Thyroid gland (tissue), 4 donors: ENCODE results near the gene HYAL1. TPM values are rescaled to one million over a fixed set of nuclear protein-coding genes. Genes with fewer than 3 reads are reported as not detected.

Experiments used
- DNase-seq, 2 donors: peaks; one replicate each; pipeline ENCODE4 v3.0.0-alpha.2; 2019
- H3K27ac ChIP-seq, 3 donors: fragments of 200-600 bp; sonication (generic); 1 replicate in 2 of 3; 2 replicates in 1 of 3; pipeline ENCODE4 v1.5.1; 2016 to 2019; ENCODE audit warnings: mild to moderate bottlenecking in 1 of 3, moderate library complexity in 1 of 3
- H3K27me3 ChIP-seq: fragments of 200-600 bp; sonication (generic); one replicate; pipeline ENCODE4 v1.5.1; 2019
- H3K36me3 ChIP-seq, 2 donors: fragments of 200-600 bp; sonication (generic); one replicate each; pipeline ENCODE4 v1.5.1; 2016 to 2019
- H3K4me1 ChIP-seq, 2 donors: fragments of 200-600 bp; sonication (generic); one replicate each; pipeline ENCODE4 v1.5.1; 2017 to 2019
- H3K4me3 ChIP-seq, 3 donors: fragments of 200-600 bp; sonication (generic); replicated peaks in 1 of 3; 1 replicate in 2 of 3; 2 replicates in 1 of 3; pipeline ENCODE4 v1.5.1; 2016; ENCODE audit warnings: mild to moderate bottlenecking in 1 of 3
- H3K9me3 ChIP-seq: fragments of 200-600 bp; sonication (generic); one replicate; pipeline ENCODE4 v1.5.1; 2017
- CTCF ChIP-seq, 6 experiments: fragments of 200-600 bp in 3 of 6; fragments of 450-650 bp in 3 of 6; sonication (generic) in 3 of 6; IDR thresholded peaks; one replicate each; pipeline ENCODE4 v1.5.1; 2016 to 2019; ENCODE audit warnings: antibody characterized with exemption in 6 of 6, mild to moderate bottlenecking in 2 of 6, inconsistent platforms in 1 of 6, moderate library complexity in 1 of 6
- POLR2A ChIP-seq, 2 donors: fragments of 450-650 bp; IDR thresholded peaks; one replicate each; pipeline ENCODE4 v1.6.1; 2017; ENCODE audit warnings: antibody characterized with exemption in 2 of 2, mild to moderate bottlenecking in 2 of 2, moderate library complexity in 1 of 2
- WGBS, 2 donors: methylation state at CpG; one replicate each; pipeline ENCODE4 v1.1.5; 2017; 5-methylcytosine and 5-hydroxymethylcytosine counted together
- intact Hi-C: fragments of 100-400 bp; cut with DNase I; formaldehyde crosslinking; loops from one replicate; pipeline ENCODE4 v1.15.1; 2023
- total RNA-seq, 4 donors: library from RNA; depleted of rRNA; stranded (reverse); fragments of >200 nt; gene quantifications; one replicate each; pipeline ENCODE4 v1.2.3, GENCODE V29; 2016

Gene HYAL1
- total RNA-seq, 4 donors from 2014 or later, result 5.8 to 13.8 (median 9.7) TPM

GRCh38 chr3:50256978-50257890 lies 46.1 kb downstream of the HYAL1 start:
- 90 to 94% methylated on average over 19 to 20 of the region's 20 CpGs for WGBS, 2 donors
- H3K4me1 ChIP-seq, result peaks cover 20 to 41% of the 10 kb centered on the region in 2 donors
- no peaks in the 10 kb centered on the region for H3K9me3 ChIP-seq
- TF ChIP-seq POLR2A (IDR thresholded peaks at IDR 0.05) (no peak), CTCF (IDR thresholded peaks at IDR 0.05) (peak in 4 of 6 experiments; percentile 18 to 49 (median 34))
- peak overlapping the region in 1 of 3 donors; percentile 99 for H3K27ac ChIP-seq
- no peak overlapping the region for H3K4me3 ChIP-seq
- H3K36me3 ChIP-seq, result peaks cover 34 to 42% of the 10 kb centered on the region in 2 donors
- DNase-seq, result peak in 1 of 2 donors; percentile 36
- no peaks in the 10 kb centered on the region for H3K27me3 ChIP-seq
- intact Hi-C loops, result no loop called here

DNA sequence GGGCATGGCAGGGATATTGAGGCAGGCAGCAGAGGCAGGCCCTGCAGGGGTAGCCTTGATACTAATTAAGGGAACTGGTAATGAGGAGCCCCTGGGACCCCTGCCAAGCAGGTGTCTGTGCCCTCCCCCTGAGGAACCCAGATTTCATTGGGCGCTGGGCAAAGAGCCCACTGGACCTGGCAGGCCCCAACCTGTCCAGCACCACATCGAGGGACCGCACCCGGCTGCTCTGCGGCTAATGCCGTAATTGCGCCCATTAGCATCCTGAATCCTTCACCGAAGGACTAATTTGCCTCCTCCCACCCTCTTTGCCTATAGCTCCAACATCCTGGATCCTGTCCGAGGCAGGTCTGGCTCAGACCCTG lies 48.1 kb downstream of the HYAL1 start:
- peaks cover 15 to 37% of the 10 kb centered on the region in 2 donors for H3K4me1 ChIP-seq
- peaks cover 38 to 42% of the 10 kb centered on the region in 2 donors for H3K36me3 ChIP-seq
- WGBS, 2 donors, result 78 to 92% methylated on average over 9 of the region's 9 CpGs
- no peaks in the 10 kb centered on the region for H3K27me3 ChIP-seq
- peak overlapping the region; percentile 30 to 89 (median 81) for H3K27ac ChIP-seq
- DNase-seq, result no peak
- no peak for TF ChIP-seq POLR2A (IDR thresholded peaks at IDR 0.05)
- no peak for TF ChIP-seq CTCF (IDR thresholded peaks at IDR 0.05)
- no peaks in the 10 kb centered on the region for H3K9me3 ChIP-seq
- intact Hi-C loops, result no loop called here
- no peak overlapping the region for H3K4me3 ChIP-seq

DNA sequence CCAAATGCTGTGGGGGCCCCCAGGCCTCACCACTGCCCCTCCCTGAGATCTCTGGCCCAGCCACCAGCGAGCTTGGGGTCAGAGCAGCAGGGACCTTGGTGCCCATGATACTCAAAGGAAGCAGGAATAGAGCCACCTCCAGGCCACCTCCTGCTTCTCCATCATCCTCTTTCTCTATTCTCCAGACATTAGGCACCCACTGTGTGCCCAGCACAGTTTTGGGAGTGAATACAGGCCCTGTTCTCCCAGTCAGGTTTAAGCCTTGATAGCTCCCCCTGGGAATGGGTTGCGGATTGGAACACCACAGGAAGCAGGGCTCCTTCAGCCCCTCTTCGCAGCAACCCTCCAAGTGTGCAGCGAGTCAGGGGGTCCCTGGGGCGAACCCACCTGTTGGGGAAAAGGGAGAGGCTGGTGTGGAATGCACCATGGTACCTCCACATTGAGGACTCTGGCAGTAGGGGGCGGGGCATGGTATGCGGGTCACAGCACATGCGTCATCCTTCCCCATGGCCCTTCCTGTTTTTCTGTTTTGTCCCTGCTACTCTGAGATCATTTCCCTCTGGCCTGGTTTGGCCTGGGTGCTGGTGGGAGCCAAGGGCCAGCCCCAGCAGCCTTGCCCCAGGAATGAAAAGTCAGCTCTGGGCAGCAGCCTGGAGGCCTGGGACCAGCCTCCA lies 48.7 kb downstream of the HYAL1 start:
- H3K36me3 ChIP-seq, result peaks cover 38 to 42% of the 10 kb centered on the region in 2 donors
- H3K27ac ChIP-seq, result peak overlapping the region; percentile 62 to 89 (median 81)
- peaks cover 17 to 40% of the 10 kb centered on the region in 2 donors for H3K4me1 ChIP-seq
- TF ChIP-seq CTCF (IDR thresholded peaks at IDR 0.05) (no peak), POLR2A (IDR thresholded peaks at IDR 0.05) (peak in 1 of 2 donors; percentile 36)
- H3K9me3 ChIP-seq, result no peaks in the 10 kb centered on the region
- no peaks in the 10 kb centered on the region for H3K27me3 ChIP-seq
- 71 to 74% methylated on average over 7 to 8 of the region's 8 CpGs for WGBS, 2 donors
- DNase-seq, result peak; percentile 42 to 47
- intact Hi-C loops, result no loop called here
- no peak overlapping the region for H3K4me3 ChIP-seq

DNA sequence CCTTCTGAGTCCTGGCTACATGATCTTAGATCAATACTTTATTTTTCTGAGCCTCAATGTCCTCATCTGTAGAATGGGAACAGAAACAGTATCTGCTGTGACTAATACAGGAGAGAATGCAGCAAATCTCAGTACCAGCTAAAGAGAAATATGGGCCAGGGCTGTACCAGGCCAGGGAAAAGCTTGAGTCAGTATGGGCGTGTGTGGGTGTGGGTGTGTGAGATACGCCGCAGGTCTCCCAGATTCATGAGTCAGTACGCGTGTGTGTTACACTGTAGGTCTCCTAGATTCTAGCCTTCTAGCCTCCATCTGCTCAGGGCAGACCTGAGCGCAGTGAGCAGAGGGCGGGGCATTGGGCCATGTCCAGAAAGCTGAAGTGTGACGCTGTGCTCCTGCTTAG lies 52.2 kb downstream of the HYAL1 start:
- Histone ChIP-seq H3K9me3 (no peaks in the 10 kb centered on the region), H3K4me1 (peaks cover 29 to 70% of the 10 kb centered on the region in 2 donors), H3K4me3 (no peak overlapping the region), H3K27me3 (no peaks in the 10 kb centered on the region), H3K27ac (peak overlapping the region in 1 of 3 donors; percentile 86), H3K36me3 (peaks cover 17 to 18% of the 10 kb centered on the region in 2 donors)
- no peak for TF ChIP-seq POLR2A (IDR thresholded peaks at IDR 0.05)
- no peak for TF ChIP-seq CTCF (IDR thresholded peaks at IDR 0.05)
- intact Hi-C loops, result no loop called here
- DNase-seq, result no peak
- 93% methylated on average over 8 of the region's 8 CpGs for WGBS, 2 donors
